ENCODE results near the gene APPL2.
"Not testable (repeated sequence)": the region's sequence is repeated elsewhere in the genome, so short reads cannot be mapped to it uniquely, and the experiment has no call there.

Gene APPL2

DNA sequence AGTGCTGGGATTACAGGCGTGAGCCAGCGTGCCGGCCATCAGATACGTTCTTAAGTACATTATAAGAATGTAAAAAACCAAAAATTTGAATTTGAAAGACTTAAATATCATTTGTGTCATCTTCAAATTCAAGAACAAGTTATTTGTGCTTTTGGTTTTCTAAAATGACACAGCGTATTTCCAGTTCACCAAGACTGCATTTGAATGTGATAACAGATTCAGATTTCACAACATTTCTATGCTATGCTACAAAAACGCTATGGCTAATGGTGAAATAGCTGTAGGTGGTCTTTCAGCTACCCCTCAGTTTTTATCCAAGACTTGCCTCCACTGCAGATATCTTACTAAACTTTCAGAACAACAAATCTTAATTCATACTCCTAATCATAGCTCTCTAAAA is 46.7 kb downstream of the APPL2 start:
- DNase-seq, result no peak

DNA sequence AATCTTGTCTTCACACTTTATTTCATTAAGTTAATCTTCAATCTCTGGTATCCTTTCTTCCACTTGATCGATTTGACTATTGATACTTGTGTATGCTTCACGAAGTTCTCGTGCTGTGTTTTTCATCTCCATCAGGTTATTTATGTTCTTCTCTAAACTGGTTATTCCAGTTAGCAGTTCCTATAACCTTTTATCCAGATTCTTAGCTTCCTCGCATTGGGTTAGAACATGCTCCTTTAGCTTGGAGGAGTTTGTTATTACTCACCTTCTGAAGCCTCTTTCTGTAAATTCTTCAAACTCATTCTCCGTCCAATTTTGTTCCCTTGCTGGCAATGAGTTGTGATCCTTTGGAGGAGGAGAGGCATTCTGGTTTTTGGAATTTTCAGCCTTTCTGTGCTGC is 52.0 kb downstream of the APPL2 start:
- not testable (repeated sequence) for DNase-seq

DNA sequence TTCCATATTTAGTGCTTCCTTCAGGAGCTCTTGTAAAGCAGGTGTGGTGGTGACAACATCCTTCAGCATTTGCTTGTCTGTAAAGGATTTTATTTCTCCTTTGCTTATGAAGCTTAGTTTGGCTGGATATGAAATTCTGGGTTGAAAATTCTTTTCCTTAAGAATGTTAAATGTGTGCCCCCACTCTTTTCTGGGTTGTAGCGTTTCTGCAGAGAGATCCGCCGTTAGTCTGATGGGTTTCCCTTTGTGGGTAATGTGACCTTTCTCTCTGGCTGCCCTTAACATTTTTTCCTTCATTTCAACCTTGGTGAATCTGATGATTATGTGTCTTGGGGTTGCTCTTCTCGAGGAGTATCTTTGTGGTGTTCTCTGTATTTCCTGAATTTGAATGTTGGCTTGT is 52.6 kb downstream of the APPL2 start:
- not testable (repeated sequence) for DNase-seq

DNA sequence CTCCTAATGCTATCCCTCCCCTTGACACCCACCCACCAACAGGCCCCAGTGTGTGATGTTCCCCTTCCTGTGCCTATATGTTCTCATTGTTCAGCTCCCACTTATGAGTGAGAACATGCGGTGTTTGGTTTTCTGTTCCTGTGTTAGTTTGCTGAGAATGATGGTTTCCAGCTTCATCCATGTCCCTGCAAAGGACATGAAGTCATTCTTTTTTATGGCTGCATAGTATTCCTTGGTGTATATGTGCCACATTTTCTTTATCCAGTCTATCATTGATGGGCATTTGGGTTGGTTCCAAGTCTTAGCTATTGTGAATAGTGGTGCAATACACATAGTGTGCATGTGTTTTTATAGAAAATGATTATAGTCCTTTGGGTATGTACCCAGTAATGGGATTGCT is 56.9 kb downstream of the APPL2 start:
- not testable (repeated sequence) for DNase-seq

DNA sequence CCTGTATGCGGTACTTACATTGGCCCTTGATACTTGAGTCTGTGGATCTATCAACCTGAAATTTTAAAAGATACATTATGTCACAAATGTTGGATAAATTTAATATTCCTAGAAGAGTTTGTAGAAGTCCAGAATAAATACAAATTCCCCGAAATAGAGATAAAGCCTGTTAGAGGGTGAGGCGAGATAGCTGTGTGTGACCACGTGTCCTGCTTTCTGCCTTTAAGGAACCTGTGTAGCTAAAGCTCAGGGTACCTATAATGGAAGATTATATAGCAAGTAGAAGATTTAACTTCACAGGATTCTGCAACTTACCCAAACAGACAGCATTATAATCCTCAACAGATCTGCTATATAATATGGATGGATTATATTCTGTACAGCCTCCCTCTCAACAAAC is 58.8 kb downstream of the APPL2 start:
- DNase-seq, result no peak

DNA sequence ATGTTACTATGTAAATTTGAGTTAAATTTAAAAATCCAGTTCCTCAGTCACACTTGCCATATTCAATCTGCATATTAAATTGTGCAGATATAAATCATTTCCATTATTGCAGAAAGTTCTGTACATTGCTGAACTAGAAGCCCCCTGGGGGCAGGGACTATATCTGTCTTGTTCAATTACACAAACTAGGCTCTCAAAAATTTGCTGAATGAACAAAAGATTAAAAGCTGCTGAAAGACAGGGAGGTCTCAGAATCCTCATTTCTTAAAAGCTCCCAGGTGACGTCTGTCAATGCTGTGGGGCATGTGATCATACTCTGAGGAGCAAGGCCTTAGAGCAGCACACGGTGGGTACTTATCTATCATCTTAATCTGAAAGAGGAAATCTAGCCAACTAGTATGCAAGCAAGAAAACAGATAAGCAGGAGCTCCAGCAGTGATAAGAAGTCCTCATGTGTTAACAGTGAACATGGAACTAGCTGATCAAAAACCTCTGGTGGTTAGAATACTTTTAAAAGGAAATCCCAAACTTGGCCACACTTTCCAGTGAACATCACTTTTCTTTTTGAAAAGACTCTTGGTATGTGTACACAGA is 60.5 kb downstream of the APPL2 start:
- no peak for DNase-seq

DNA sequence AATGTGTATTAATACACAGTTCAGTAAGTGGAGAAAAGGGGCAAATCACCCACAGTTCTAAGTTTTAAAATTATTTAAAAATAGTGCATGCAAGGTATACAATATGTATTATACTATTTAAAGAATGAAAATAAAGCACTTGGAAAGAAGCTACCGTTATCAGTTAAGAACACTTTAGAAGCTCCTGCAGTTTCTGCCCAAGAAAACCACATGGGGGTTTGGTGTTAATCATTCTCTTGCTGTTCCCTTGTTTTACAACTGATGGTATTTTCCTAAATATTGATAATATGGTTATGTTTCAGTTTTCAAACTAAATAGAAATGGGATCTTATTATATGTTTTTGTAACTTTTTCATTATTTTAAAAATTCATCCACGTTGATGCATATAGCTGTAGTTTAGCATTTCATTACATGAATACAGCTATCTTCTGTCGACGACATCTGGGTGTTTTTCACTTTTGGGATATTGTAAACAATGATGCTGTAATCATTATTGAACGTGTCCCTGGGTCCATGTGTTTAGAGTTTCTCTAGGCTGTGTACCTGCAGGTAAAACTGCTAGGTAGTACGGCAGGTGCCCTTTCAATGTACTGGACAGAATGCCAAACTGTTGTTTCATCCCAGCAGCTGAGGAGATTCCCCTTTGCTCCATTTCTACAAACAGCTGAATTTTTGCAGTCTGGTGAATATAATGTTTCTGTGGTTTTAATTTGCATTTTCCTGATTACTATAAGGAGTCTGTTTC is 64.1 kb downstream of the APPL2 start:
- DNase-seq, result no peak

DNA sequence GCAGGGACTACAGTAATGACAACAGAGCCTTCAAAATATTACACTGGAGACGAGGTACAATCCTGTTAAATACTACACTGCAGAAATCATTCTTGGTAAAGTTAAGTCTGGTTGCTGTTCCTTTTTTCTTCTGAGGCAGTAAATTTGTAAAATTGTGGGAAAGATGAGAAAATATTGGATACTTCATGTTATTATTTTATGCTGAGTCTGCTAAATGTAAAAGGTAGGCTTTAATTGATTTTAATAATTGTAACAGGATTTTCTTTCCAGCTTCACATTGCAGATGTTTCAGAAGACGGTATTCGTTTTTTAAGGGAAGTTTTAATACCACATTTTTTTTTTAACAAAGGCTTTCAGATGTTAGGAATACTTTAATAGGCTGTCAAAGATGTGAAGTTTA is 65.8 kb downstream of the APPL2 start:
- DNase-seq, result no peak

DNA sequence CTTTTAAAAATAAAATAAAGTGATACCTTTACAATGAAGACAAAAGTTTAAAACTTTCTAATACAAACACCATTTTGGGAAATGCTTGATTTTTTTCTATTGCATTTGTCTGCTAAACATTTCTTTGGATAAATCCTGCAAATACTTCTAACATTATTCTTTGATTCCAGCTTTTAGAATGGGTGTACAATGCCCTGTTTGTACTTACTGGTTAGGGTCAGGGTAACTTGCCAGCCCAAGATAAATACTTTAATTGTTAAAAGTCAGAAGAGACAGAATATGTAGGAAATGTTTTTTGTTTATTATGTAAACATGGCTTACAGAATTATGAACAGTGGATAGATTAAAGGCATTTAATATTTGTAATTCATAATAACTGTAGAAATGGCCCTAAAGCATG is 68.0 kb downstream of the APPL2 start:
- no peak for DNase-seq

DNA sequence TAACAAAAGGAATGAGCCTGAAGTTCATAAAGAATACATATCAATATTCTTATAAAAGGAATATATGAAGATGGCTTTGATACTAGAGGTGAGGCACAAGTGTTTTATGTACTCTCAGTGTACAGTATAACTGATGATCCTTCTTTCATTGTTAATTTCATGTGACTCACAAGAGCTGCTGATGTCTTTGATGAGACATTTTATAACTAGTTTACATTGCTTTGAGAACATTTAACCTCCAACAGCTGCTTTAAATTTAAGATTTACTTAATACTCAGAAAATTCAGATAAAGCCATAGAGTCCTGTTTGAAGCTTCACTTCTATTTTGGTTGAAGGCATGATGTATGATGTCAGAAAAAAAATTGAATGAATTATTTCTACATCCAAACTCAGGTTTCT is 68.6 kb downstream of the APPL2 start:
- no peak for DNase-seq

DNA sequence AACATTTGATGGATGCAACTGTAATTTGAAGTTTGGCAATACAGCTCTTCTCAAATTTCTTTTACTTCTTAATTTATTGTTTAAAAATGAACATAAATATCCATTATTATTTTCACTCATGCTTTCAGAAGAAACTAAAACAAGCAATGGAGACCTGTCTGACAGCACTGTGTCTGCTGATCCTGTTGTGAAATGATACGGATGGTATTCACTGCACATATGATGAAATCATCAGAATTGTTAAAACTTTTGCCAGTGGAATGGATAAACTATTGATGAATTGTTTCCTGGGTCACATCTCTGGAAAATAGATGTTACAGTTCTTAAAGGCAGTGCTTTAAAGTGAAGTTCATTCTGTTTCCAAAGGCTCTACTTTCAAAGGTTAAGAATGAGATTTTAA is 69.2 kb downstream of the APPL2 start:
- no peak for DNase-seq

DNA sequence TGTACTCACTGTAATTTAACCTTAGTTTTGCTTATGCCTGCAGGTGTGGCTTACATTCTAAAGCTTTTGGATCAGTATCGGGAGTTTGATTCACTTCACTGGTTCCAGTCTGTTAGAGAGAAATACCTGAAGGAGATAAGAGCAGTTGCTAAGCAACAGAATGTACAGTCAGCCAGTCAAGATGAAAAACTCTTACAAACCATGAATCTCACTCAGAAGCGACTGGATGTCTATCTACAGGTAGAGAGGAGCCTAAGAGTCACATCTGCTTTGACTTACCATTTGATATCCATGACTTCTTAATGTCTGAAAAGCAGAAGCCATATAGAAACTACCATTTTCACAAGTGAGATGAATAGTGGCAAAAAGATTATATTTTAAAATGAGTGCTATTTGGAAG is 71.9 kb downstream of the APPL2 start:
- DNase-seq, result no peak

DNA sequence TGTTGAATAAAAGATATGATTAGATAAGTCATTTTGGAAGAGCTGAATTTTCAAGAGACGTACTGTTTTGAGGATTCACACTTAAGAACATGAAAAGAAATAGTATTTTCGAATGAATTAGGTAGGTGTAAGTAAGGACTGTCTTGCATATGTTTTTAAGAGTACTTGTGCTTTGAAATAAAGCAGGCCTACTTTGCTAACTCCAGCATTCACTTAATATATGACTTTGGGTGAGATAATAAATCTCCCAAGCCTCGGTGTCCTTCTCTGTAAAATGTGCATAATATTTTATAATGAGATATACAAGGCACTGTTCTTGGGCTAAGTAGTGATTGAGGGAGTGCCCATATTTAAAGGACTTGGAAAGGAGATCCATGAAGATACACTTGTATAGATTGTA is 73.8 kb downstream of the APPL2 start:
- DNase-seq, result no peak

DNA sequence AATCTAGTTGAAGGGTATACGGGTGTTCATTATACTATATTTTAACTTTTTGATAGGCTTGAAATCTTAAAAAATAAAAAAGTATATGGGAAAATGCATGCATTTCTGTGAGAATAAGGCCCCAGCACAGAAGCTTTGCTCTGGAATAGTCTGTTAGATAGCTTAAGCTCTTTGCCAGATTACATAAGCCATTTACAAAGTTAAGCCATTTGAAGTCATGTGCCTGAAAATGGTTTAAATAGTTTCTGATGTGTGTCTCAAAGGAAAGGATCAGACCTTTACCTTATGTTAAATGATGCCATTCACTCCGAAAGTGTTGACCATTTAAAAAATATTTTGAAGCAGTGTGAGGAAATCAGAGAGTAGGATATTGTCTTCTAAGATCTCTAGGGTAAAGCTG is 77.1 kb downstream of the APPL2 start:
- no peak for DNase-seq

DNA sequence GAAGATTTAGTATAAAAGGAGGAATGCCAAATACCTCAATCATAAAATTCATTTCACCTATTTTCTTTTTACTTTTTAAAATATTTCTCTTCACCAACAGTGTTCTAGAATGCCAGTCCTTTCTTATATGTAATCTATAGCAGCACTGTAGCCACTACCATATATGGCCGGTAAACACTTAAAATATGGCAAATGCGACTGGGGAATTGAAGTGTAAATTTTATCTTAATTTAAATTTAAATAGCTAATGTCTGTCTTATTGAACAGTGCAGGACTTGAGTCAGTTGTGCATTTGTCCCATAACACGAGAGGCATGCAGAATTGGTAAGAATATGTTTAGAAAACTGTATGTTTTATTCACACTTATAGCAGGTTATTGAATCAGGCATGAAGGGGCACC is 78.4 kb downstream of the APPL2 start:
- no peak for DNase-seq

DNA sequence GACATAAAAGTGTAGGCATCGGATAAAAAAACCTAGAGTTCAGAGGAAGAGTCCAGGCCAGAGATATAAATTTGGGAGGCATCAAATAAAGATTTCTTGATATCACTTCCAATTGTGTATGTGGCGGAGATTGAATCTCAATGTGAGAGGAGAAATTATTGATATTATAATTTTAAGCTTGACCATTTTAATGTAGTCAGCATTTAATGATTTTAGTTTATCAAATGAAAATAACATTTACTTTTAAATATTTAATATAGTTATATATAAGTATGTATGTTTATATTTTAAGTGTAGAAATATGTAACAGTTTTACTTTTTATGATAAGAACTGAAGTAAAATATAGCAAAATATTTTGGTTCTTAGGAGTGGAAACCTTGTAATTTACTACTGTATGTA is 79.7 kb downstream of the APPL2 start:
- DNase-seq, result no peak

DNA sequence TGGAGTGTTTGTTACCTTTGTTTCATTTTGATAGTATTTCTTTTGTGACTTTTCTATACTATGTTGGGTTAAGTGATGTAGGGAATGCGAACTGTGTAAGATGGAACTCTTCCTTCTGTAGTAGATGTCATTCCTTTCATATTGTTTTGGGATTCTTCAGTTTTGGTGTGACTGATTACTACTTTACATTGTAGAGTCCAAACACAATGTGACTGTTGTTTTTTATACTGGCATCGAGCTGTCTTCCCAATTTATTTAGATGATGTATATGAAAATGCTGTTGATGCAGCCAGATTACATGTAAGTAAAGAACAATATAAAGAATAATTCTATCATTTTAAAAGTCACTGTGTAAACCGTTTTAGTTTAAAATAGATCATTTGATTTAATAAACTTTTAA is 93.7 kb downstream of the APPL2 start:
- no peak for DNase-seq

DNA sequence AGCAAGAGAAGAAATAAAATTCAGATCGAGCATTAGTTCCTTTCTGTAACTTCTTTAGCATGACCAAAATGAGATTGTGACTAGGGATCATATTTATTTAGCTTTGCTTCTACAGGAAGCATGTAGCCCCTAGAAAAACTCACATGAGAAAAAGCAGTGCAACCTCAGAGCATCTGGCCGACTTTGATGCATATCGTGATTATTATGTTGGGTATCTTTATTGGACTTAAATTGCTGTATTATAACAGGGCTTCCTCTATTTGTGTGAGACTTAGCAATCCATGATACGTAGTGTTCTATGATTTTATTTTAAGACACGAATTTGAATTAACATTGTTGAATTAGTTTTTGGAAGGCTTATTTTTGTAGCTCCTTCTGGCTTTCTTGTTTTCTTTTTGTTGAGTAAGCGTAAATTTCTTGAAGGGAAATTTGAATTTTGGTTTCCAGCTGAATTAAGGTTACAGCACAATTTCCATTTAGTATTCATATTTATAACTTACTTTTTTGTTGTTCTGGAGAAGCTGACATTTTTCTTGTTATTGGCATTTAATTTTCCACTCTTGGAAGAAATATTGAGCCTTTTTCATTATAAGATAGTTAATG is 94.6 kb downstream of the APPL2 start:
- DNase-seq, result no peak

DNA sequence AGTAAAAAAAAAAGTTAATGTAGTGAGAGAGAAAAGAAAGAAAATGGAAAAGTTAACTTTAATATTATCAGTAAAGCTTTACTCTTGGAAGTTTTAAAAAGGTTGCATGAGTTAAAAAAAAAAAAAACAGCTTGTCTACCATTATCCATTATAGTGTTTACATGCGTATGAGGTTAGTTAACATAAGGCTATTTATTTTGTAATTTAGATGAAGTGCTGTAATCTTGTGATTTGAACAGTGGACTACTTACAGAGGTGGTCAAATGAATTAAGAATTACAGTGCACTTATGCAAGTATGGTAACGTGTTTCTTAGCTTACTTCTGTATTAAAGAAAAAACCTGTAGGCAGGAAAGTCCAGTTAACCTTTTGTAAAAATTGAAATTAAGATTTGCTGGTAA is 97.7 kb downstream of the APPL2 start:
- DNase-seq, result no peak
